Astrocyte of the cerebellum (primary cell): Measurements from ENCODE around the gene PRKAR1B.

Experiments
- DNase-seq: peaks from one replicate; pipeline ENCODE4 v3.0.0-alpha.2; 2011; ENCODE audit warnings: low read depth
- H3K4me3 ChIP-seq: 2 replicates; pipeline ENCODE4 v1.5.1; 2011; ENCODE audit warnings: mild to moderate bottlenecking, low read depth, low read length, moderate library complexity
- CTCF ChIP-seq: IDR thresholded peaks from 2 replicates; pipeline ENCODE4 v1.5.1; 2012; ENCODE audit warnings: low read length, low read depth, moderate library complexity, mild to moderate bottlenecking; ENCODE audit errors: missing control alignments
- in situ Hi-C: cut with HindIII; loops from 2 replicates; pipeline ENCODE4 v1.10.0; 2017; ENCODE audit warnings: low sequenced_read_pairs

Gene PRKAR1B

GRCh38 chr7:676246-676971 lies 50.7 kb downstream of the PRKAR1B start:
- no peak for DNase-seq
- TF ChIP-seq CTCF: no peak
- no peak overlapping the region for H3K4me3 ChIP-seq
- in situ Hi-C loops: no loop called here

- no peak for DNase-seq
- H3K4me3 ChIP-seq: no peak overlapping the region
- no peak for TF ChIP-seq CTCF
- in situ Hi-C loops: no loop called here
Measured at GRCh38 chr7:674454-675410, 52.3 kb downstream of the PRKAR1B start.

- TF ChIP-seq CTCF: no peak
Measured at GRCh38 chr7:673681-674453, 53.2 kb downstream of the PRKAR1B start.

GRCh38 chr7:672891-673290 lies 54.2 kb downstream of the PRKAR1B start:
- TF ChIP-seq CTCF: no peak
- no peak overlapping the region for H3K4me3 ChIP-seq
- in situ Hi-C loops: no loop called here
- no peak for DNase-seq

More at GRCh38 chr7:673681-674453, 53.2 kb downstream of the PRKAR1B start:
- H3K4me3 ChIP-seq: no peak overlapping the region
- in situ Hi-C loops: no loop called here
- no peak for DNase-seq

GRCh38 chr7:671415-672042 lies 55.6 kb downstream of the PRKAR1B start:
- no peak for DNase-seq
- in situ Hi-C loops: no loop called here
- no peak for TF ChIP-seq CTCF
- H3K4me3 ChIP-seq: no peak overlapping the region
